ENCODE results near the gene SLX4IP.

DNA sequence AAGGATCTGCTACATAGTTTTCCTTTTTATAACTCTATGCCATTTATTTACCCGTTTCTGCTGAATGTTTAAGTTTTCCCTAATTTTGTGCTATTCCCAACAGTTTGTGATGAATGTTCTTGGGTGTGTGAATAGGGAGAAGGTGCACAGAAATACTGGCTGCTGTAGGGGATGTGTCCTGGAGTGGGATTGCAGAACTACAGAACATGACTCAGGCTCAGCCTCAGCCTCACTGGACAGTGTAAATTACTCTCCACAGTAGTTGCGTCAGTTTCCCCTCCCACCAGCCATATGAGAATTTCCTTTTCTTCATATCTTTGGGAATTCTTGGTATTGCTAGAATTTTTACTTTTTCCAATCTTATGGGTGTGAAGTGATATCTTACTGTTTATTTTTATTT lies 57.0 kb downstream of the SLX4IP start:
- TF ChIP-seq POLR2A (IDR thresholded peaks at IDR 0.05; ENCODE audit: low read depth, low read length) (no peak), POLR2AphosphoS5 (IDR thresholded peaks at IDR 0.05; ENCODE audit: low read depth, low read length) (no peak)

All from GM12892 (cell line).